GM12878 (cell line): ENCODE data around the gene ARHGEF11.

Source experiments
- CTCF ChIP-seq, 3 experiments: IDR thresholded peaks in 2 of 3; conservative IDR thresholded peaks in 1 of 3; 2 replicates each; pipeline ENCODE4 v1.5.1; 2011; ENCODE audit warnings: low read depth in 3 of 3, low read length in 3 of 3, mild to moderate bottlenecking in 3 of 3, control low read depth in 2 of 3, moderate library complexity in 2 of 3, inconsistent platforms in 1 of 3, mixed read lengths in 1 of 3; ENCODE audit not compliant: control insufficient read depth in 2 of 3, insufficient read depth in 1 of 3; ENCODE audit errors: extremely low read depth in 1 of 3
- EP300 ChIP-seq, 2 experiments: fragments of 150-350 bp in 1 of 2; IDR thresholded peaks; 2 replicates each; pipeline ENCODE4 v1.6.1; 2011 to 2012; ENCODE audit warnings: low read depth in 2 of 2, low read length in 2 of 2, borderline replicate concordance in 1 of 2, improper control_type of control experiment in 1 of 2, inconsistent platforms in 1 of 2; ENCODE audit not compliant: control insufficient read depth in 1 of 2
- EZH2 ChIP-seq: IDR thresholded peaks from 2 replicates; pipeline ENCODE4 v1.6.1; 2012; ENCODE audit warnings: low read depth, mild to moderate bottlenecking, control low read depth, inconsistent platforms, low read length, borderline replicate concordance; ENCODE audit not compliant: control insufficient read depth
- HCFC1 ChIP-seq: fragments of 150-350 bp; IDR thresholded peaks from 2 replicates; pipeline ENCODE4 v1.6.1; 2014; ENCODE audit warnings: low read length
- POLR2AphosphoS5 ChIP-seq: IDR thresholded peaks from 2 replicates; pipeline ENCODE4 v1.6.1; 2011; ENCODE audit warnings: mild to moderate bottlenecking, low read length, inconsistent platforms
- RAD21 ChIP-seq: IDR thresholded peaks from 2 replicates; pipeline ENCODE4 v1.6.1; 2011; ENCODE audit warnings: mild to moderate bottlenecking, low read depth, low read length, moderate library complexity; ENCODE audit not compliant: insufficient read depth
- SMC3 ChIP-seq: IDR thresholded peaks from 2 replicates; pipeline ENCODE4 v1.6.1; 2011; ENCODE audit warnings: low read length, improper control_type of control experiment, borderline replicate concordance
- SP1 ChIP-seq: IDR thresholded peaks from one replicate; pipeline ENCODE4 v1.6.1; 2011; ENCODE audit warnings: low read depth, low read length

- TF ChIP-seq RAD21 = no peak
- TF ChIP-seq SMC3 = no peak
- TF ChIP-seq EP300 (IDR thresholded peaks at IDR 0.05; ENCODE audit: borderline replicate concordance in 1 of 2, control insufficient read depth in 1 of 2, low read depth in 2 of 2, low read length in 2 of 2) = no peak
- TF ChIP-seq HCFC1 = no peak
- no peak for TF ChIP-seq EZH2
- TF ChIP-seq CTCF (IDR thresholded peaks at IDR 0.05 in 2 of 3, conservative IDR thresholded peaks at IDR 0.05 in 1 of 3; ENCODE audit: control insufficient read depth in 2 of 3, extremely low read depth in 1 of 3, insufficient read depth in 1 of 3, low read depth in 3 of 3, low read length in 3 of 3) = no peak
- no peak for TF ChIP-seq POLR2AphosphoS5
- no peak for TF ChIP-seq SP1
Observed at GRCh38 chr1:156941675-156942074, 103.9 kb downstream of the ARHGEF11 start.
